NCI-H510A treated with DMSO at 0.1 percent for 48 hours (cell line): ENCODE measurements around the gene PAIP2.
"Not testable (repeated sequence)": the region's sequence is repeated elsewhere in the genome, so short reads cannot be mapped to it uniquely, and the experiment has no call there.

Source experiments
- DNase-seq: peaks from one replicate; lab custom pipeline; 2025; lab: John Stamatoyannopoulos, UW

PAIP2 gene

GRCh38 chr5:139315056-139315615 is 26.5 kb upstream of the PAIP2 start:
- DNase-seq: no peak

GRCh38 chr5:139335811-139336210 is 5.8 kb upstream of the PAIP2 start:
- no peak for DNase-seq

GRCh38 chr5:139340051-139340450 is 1.6 kb upstream of the PAIP2 start:
- no peak for DNase-seq

- DNase-seq: no peak
Measured at GRCh38 chr5:139341187-139341688, 416 bp upstream of the PAIP2 start.

- DNase-seq: no peak
Measured at GRCh38 chr5:139342423-139342723, 719 bp downstream of the PAIP2 start.

- no peak for DNase-seq
Measured at GRCh38 chr5:139343476-139343875, 1.8 kb downstream of the PAIP2 start.

- no peak for DNase-seq
Measured at GRCh38 chr5:139344177-139344576, 2.5 kb downstream of the PAIP2 start.

GRCh38 chr5:139345442-139345841 is 3.8 kb downstream of the PAIP2 start:
- not testable (repeated sequence) for DNase-seq

- not testable (repeated sequence) for DNase-seq
Measured at GRCh38 chr5:139347863-139348262, 6.2 kb downstream of the PAIP2 start.

- no peak for DNase-seq
Measured at GRCh38 chr5:139354186-139354585, 12.5 kb downstream of the PAIP2 start.

GRCh38 chr5:139355900-139356299 is 14.2 kb downstream of the PAIP2 start:
- DNase-seq: not testable (repeated sequence)

- no peak for DNase-seq
Measured at GRCh38 chr5:139358064-139358463, 16.4 kb downstream of the PAIP2 start.

GRCh38 chr5:139360384-139360783 is 18.7 kb downstream of the PAIP2 start:
- no peak for DNase-seq

- DNase-seq: no peak
Measured at GRCh38 chr5:139361835-139362429, 20.3 kb downstream of the PAIP2 start.

- no peak for DNase-seq
Measured at GRCh38 chr5:139363937-139364336, 22.3 kb downstream of the PAIP2 start.

GRCh38 chr5:139364466-139364865 is 22.8 kb downstream of the PAIP2 start:
- no peak for DNase-seq

GRCh38 chr5:139368613-139369012 is 27.0 kb downstream of the PAIP2 start:
- no peak for DNase-seq

- no peak for DNase-seq
Measured at GRCh38 chr5:139369181-139369580, 27.5 kb downstream of the PAIP2 start.

GRCh38 chr5:139371482-139372435 is 30.1 kb downstream of the PAIP2 start:
- no peak for DNase-seq

- no peak for DNase-seq
Measured at GRCh38 chr5:139374909-139375308, 33.3 kb downstream of the PAIP2 start.

GRCh38 chr5:139376364-139376763 is 34.7 kb downstream of the PAIP2 start:
- DNase-seq: no peak

- no peak for DNase-seq
Measured at GRCh38 chr5:139377226-139377625, 35.6 kb downstream of the PAIP2 start.
